HG03139 (cell line): ENCODE results near the gene SLC34A3.

ENCODE experiments used
- ATAC-seq: cut with Tn5 transposase; IDR thresholded peaks from one replicate; pipeline ENCODE4 v1.9.1; 2021; ENCODE audit not compliant: unreplicated experiment

SLC34A3 gene

GRCh38 chr9:137230705-137231371 lies at the start of gene SLC34A3:
SLC34A3 (plus strand) TSS chr9:137230901; CDS start chr9:137231703, 802 bp downstream.
- ATAC-seq = no peak

GRCh38 chr9:137181680-137182079 lies 49.0 kb upstream of the SLC34A3 start:
- no peak for ATAC-seq

DNA sequence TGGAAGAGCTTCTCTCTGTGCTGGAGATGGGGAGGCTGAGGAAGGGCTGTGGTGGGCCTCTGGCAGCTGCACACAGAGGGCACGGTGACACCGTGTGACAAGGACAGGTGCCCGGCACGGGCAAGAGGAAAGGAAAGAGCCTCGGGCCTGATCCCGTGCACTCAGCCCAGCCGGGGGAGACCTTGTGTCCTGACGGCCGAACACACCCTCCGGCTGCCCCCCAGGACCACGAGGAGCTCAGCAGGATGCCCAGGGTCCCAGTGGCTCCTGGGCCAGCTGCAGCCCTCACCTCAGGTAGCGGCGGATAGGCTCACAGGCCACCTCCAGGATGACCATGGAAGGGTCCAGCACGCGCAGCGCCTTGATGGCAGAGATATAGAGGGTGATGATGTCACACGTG lies 47.9 kb upstream of the SLC34A3 start:
- ATAC-seq = no peak

- no peak for ATAC-seq
Measured at GRCh38 chr9:137183980-137184595, 46.6 kb upstream of the SLC34A3 start.

GRCh38 chr9:137184881-137185660 lies 45.6 kb upstream of the SLC34A3 start:
- ATAC-seq = no peak

GRCh38 chr9:137185921-137186320 lies 44.8 kb upstream of the SLC34A3 start:
- no peak for ATAC-seq

DNA sequence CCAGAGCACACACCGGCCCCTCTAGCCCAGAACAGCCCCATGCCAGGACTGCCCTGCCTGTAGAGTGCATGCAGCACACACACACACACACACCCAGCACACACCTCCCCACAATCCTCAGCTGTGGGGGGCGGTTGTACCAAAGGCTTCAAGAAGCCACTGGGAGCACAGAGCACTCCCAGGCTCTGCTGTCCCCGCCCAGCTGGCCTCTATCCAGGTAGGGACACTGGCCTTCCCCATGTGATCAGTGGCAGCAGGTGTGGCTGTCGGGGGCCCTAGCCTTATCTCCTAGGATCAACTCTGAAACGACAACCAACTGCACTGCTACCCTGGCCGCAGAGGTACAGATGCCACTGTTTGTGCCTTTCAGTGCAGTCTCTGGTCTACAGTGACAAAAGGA lies 44.3 kb upstream of the SLC34A3 start:
- ATAC-seq = no peak

DNA sequence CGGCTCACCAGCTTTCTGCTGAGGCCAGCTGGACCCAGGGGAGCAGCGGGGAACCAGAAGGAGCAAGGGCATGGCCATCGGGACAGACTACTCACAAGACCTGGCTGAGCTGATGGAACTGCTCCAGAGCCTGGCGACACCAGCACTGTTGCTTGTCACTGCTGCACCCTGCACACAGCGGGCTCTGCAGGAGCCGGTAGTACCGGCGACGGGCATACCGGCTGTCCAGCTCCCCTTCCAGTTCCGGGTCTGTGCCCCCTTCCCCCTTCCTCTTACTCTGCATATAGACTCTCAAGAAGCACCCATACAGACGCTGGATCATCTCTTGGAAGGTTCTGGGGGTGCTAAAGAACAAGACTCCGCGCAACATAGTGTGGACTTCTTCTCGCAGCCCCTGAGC lies 43.3 kb upstream of the SLC34A3 start:
- no peak for ATAC-seq

GRCh38 chr9:137188086-137188489 lies 42.6 kb upstream of the SLC34A3 start:
- no peak for ATAC-seq

DNA sequence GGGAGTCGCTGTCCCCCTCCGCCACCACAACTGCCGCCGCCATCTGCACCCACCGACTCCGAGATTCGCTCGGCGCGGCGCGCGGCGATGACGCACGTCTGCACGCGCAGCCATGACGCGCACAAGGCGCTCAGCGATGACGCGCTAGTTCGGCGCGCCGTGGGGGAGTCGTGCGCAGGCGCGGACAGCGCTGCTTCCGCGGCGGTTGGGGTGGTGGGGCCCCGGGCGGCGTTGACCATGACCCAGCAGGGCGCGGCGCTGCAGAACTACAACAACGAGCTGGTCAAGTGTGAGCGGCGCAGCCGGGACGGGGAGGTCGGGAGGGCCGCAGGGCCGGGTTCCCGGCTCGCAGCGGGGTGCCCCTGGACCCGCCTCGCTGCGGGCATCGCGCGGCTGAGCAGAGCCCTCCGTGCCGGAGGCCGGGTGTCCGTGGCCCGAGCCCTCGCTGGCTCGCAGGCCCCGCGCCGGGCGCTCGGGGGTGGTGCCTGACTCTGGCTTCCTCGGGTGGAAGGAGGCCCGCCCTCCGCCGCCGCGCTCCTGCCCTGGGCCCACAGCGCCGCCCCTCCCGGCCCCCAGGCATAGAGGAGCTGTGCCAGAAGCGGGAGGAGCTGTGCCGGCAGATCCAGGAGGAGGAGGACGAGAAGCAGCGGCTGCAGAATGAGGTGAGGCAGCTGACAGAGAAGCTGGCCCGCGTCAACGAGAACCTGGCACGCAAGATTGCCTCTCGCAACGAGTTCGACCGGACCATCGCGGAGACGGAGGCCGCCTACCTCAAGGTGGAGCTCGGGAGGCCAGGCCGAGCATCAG lies 42.0 kb upstream of the SLC34A3 start, which contains the start of the genes ANAPC2 and SSNA1:
Gene ANAPC2 (minus strand): TSS at position 71 of the 807 bp plus-strand sequence. CDS start 28 bp downstream, at position 43.
Gene SSNA1 (plus strand): TSS at position 187 of the 807 bp plus-strand sequence. CDS start 51 bp downstream, at position 238.
- ATAC-seq = peak; percentile 65

DNA sequence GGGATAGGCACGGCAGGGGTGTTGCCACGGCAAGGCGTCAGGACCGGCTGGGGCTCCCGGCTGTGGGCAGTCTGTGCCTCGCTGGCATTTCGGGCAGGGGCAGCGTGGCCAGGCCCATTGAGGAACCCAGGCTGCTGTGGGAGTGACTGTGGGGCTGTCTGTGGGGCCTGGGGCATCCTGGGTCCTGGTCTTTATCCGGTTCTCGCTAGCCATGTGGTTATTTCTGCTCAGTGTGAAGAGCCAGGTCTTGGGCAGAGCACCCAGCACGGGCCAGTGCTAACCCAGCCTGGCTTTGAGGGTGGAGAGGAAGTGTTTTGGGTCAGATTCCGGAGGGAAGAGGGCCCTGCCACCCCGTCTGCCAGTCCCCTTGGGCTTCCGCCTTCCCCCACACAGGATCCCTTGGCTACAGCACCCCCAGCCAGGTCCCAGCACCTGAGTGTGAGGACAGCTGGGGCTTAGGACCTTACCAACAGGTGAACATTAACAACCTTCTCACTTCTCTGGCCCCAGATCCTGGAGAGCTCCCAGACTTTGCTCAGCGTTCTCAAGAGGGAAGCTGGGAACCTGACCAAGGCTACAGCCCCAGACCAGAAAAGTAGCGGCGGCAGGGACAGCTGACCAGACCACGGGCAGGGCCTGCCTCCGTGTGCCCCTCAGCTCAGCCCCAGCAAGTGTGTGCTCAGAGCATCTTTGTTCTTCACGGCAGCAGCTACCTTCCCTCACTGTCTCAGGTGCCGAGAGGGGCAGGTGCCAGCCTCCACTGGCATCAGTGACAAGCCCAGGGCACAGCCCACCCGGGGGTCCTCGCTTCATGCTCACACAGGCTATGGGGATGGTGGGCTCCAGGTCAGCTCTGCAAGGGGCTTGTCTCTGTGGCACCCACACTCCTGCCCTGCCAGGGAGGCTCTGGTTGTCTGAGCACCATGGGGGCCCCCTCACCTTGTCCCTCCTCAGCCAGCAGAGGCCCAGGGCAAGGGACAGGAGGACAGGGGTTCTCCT lies 41.1 kb upstream of the SLC34A3 start:
- no peak for ATAC-seq

DNA sequence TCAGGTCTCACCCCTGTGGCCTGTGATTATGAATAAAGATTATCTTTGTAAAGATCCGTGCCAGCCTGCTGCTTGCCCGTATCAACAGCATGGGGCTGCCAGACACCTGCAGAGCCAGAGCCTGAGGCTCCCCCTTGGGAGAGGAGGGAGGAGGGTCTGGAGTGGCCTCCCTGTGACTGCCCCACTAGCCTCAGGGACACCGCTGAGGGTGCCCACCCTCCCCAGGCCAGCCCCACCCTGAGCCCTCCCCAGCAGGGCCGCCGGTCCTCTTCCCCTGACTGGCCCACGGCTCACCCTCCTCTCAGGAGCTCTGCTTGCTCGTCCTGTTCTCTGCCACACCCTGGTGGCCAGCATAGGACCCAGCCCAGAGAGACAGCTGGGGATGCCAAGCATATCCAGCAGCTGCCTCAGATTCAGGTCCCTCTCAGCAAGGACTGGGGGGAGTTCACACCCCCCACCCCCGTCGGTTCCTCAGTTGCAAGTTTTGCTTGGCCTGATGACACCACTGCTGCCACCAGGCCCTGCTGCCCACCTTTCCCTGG lies 40.3 kb upstream of the SLC34A3 start:
- ATAC-seq = no peak

DNA sequence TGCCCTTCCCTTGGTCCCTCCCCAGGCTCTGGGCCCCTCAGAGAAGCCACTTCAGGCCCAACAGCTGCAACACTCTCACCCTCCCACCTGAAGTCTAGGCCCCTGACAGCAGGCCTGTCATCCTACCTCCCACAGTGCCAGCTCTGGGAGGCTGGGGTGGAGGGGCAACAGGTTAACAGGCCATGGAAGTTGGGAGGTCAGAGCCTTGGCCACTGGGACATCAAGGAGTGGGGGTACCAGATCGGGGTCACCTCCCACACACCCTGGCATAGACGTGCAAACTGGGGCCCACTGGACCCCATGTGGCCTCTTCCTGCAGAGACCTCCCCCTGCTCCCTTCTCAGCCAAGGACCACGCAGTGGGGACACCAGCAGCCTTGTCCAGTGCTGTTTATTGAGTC lies 39.5 kb upstream of the SLC34A3 start:
- ATAC-seq = no peak

GRCh38 chr9:137191691-137192447 lies 38.8 kb upstream of the SLC34A3 start:
- ATAC-seq = no peak

- ATAC-seq = no peak
Measured at GRCh38 chr9:137192448-137192780, 38.3 kb upstream of the SLC34A3 start.

DNA sequence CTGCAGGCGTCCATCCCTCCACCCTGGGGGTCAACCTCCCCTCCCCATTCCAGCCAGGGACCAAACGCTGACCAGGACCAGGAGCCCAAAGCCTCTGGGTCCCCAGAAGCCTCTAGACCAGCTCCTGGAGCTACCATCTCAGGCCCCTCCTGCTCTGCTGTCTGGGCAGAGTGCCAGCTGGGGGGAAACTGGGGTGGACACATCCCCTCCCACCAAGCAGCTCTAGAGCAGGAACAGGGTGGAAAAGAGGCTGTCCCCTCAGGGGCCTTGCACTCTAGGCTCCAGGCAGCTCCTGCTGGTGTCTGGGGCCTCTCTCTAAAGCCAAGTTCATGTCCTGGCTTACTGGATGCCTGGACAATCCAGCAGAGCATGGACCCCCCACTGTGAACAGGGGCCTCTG lies 37.8 kb upstream of the SLC34A3 start:
- no peak for ATAC-seq

- ATAC-seq = no peak
Measured at GRCh38 chr9:137193771-137194170, 36.9 kb upstream of the SLC34A3 start.

GRCh38 chr9:137194388-137194787 lies 36.3 kb upstream of the SLC34A3 start:
- no peak for ATAC-seq

- no peak for ATAC-seq
Measured at GRCh38 chr9:137194909-137195308, 35.8 kb upstream of the SLC34A3 start.
